NCI-H1092 (cell line): ENCODE results near the gene ABTB2.
"Not testable (repeated sequence)": the region's sequence is repeated elsewhere in the genome, so short reads cannot be mapped to it uniquely, and the experiment has no call there.

Experiments
- DNase-seq: peaks from one replicate; lab custom pipeline; 2025; lab: John Stamatoyannopoulos, UW

Gene ABTB2

DNA sequence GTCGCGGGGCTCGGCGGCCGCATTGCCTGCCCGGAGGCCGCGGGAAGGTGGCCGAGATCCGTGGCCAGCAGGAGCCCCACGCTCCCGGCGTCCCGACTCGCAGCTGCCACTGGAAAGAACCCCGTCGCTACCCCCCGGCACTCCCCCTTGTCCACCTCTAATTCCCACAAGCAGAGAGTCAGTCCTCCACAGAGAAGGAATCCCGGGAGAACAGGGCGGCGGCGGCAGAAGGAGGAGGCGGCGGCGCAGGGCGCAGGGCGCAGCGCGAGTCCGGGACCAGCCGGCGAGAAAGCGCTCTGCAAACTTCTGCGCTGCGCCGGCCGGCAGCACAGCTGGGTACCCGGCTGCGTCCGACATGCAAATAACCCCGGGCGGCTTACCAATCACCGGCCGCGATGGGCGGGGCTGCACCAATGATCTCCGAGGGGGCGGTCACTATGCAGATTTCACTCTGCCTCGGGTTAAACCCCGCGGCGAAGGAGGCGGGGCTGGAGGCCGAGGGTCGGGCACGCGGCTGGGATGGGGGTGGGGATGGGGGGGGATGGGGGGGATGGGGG lies at the start of gene ABTB2:
TSS of gene ABTB2 (minus strand) at position 310 of the 557 bp plus-strand sequence.
- peak; percentile 96 for DNase-seq

DNA sequence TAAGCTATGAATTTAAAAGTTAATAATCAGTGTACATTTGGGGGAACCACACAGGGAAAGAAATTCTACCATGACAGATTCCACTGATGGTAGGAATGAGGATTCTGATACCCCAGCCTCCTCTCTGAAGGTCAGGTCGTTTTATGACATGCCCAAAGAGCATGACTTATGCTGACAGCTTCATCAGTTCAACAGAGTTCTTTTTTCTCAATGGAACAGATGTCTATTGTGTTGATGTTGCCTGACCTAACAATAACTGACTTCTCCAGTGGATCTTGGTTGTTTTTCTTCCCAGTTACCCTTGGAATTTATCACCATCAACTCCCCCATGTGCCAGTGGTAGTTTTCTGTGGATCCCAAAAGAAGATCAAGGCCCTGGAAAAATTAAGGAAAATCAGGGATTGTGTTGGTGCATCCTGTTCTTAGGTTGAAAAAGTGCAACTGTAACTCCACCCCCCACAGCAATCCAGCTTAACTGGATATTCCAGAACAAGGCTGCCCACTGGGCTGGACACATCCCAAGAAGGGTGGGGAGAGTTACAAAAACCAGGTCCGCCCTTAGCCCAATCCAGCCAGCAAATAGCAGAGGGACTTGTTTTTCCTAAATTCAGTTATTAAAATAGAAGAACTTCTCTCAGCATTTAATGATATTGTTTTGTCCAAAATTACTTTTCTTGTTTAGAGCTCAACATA lies 49.5 kb upstream of the ABTB2 start:
- no peak for DNase-seq

DNA sequence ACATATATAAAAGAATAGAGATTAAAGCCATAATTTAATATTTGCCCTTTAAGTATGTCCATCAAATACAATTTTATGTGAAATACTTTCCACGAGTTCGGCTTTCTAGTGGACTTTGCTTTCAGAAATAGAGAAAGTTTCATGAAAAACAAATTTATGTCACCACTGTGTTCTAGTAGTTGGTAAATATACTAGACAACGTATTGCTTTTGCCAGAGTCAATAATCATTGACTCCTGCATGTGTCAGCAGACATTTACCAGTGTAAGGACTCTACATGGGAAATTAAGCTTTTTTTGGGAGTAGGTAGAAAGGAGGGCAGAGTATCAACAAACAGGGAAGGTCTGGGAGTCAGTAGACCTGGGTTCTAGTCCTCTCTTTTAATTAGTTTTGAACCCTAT lies 48.6 kb upstream of the ABTB2 start:
- no peak for DNase-seq

DNA sequence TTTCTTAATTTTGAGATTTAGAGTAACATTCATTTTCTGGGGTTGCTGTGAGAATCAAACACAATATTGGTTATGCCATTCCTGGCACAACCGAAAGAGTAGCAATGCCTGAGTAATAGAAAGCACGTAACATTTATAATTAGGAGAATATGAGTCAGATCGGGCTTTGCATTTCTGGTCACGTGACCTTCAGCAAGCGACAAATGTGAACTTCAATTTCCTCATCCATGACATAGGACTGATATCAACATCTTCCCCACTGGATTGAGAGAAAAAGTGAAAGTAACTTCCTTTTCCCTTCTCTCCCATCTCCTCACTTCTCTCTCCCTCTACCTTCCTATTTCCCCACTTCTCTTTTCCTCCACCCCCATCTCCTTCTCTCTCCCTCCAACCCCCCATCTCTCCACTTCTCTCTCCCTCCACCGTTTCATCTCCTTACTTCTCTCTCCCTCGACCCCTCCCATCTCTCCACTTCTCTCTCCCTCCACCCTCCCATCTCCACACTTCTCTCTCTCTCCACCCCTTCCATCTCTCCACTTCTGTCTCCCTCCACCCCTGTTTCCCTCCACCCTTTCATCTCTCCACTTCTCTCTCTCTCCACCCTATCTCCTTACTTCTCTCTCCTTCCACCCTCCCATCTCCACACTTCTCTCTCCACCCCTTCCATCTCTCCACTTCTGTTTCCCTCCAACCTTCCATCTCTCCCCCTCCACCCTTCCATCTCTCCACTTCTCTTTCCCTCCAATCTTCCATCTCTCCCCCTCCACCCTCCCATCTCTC lies 47.5 kb upstream of the ABTB2 start:
- DNase-seq, result no peak

DNA sequence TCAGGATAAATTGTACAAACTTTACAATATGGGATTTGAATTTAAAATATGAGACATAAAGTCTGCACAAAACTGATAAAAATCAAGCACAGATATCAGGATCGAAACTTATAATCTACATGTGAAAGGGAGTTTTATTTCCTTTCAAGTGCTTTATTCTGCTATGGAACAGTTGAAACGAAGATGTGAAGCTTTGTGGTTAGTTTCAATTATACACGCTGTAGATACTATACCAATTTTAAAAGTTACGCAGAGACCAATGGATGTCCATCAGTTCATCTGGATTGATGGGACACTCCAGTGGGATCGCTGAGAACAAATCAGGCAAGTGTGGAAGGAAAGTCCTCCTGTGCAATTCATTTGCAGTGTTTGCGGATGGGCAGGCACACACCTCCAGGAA lies 46.5 kb upstream of the ABTB2 start:
- no peak for DNase-seq

DNA sequence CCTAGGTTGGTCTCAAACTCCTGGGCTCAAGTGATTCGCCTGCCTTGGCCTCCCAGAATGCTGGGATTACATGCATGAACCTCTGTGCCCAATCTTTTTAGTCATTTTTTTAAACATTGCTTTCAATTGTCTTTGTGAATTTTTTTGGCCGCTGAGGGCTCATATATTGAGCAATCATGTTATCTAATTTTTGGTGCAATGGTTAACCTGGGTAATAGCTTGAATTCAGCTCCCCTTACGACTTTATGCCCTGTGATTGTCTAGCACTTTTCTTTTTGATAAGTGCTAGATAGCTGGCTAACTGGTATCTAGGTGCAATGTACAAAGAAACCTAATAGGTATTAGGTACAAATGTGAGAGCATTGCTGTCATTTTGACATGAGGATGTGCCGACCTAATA lies 45.6 kb upstream of the ABTB2 start:
- no peak for DNase-seq

DNA sequence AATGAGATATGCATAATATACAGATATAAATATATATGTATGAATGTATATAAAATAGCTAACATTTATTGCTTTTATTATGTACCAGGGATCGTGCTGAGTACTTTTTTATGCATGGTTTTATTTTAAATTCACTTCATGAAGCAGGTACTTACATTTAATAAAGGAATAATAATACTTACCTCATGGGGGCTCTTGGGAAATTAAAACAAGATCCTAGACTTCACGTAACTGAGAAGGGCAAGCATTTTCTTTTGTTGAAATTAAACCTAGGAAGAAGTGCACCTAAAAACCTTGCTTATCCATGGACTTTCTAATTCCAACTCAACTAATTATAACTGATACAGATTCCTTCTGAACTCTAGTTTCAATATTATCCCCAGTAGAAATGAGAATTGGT lies 40.0 kb upstream of the ABTB2 start:
- no peak for DNase-seq

DNA sequence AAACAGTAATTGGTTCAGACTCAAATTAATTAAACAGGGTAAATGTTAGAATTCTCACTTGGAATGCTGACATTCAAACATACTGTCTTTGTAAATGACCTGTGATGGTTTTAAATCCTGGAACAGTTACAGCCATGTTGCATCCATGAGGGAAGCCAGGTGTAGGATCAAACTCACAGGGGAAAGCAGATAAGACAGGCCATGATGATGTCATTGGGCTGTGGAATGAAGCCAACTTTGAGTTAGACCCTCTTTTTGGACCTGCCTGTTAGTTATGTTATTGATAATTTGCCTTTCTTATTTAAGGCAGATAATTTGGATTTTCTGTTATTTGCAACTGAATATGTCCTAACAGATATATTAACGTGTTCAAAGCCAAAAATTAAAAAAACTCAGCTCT lies 39.3 kb upstream of the ABTB2 start:
- no peak for DNase-seq

DNA sequence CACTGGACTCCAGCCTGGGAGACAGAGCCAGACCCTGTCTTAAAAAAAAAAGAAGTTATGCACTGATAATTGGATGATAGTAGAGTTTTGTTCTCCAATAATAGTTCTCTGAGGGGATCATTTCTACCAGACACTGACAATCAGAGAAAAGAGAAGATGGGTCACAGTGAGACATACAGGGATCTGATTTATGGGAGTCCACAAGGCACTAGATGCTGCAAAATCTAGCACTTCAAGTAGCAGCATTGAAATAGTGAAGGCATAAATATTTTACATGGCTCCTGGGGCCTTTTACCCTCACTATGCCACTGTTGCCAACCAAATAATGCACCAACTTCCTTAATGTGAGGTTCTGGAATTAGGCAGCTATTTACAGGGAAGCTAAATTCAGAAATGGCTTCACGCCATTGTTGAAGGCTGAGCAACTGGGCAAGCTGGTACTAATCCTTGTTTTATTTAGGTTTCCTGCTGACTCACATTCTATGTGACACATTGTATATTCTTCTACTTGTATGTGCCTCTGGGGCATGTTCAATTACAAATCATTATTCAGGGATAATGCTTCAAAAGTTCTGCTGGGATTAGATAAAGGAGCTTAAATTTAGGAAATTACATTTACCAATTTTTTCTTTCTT lies 38.2 kb upstream of the ABTB2 start:
- DNase-seq, result no peak

DNA sequence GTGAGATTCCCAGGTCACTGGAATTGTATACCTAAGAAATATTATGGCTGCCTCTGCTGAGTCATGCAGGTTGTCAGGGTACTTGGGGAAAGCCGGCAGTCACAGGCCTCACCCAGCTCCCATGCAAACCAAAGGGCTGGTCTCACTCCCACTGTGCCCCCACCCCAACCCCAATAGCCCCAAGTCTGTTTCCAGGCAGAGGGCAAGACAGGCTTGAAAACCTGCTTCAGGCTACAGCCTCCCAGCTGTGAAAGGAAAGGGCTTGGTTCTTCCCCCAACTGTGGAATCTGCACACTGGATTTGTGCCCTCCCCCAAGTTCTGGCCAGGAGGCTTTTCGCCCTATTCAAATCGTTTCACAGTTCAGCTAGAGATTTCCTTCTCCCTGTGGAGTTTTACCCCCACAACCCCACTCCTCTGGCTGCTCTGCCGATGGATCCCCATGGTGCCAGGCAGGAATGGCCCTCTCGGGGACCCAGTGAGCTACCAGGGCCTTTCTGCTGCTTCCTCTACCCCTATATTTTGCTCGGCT lies 37.0 kb upstream of the ABTB2 start:
- DNase-seq, result no peak

DNA sequence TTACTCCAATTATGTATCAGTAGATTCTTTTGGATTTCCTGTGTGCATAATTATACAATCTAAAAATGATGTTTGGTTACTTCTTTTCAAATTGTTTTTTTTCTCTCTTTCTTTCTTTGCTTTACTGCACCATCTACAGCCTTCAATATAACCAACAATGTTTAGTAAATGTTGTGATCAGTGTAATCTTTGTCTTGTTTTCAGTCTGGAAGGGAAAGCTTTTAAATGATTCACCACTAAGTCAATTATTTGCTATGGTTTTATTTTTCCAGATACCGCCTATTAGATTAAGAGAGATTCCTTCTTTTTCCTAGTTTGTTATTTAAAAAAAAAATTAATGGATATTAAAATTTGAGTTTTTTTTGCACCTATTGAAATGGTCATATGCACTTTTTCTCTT lies 29.8 kb upstream of the ABTB2 start:
- no peak for DNase-seq

DNA sequence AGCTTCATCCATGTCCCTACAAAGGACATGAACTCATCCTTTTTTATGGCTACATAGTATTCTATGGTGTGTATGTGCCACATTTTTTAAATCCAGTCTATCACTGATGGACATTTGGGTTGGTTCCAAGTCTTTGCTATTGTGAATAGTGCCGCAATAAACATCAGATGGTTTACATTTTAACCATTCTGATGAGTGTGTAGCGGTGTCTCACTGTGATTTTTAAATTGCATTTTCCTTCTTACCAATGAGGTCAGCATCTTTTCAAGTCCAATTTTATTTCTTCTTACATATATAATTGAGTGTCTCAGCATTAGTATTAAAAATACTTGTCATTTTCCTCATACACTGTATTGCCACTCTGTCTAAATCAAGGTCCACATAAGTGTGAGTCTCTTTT lies 28.5 kb upstream of the ABTB2 start:
- not testable (repeated sequence) for DNase-seq

DNA sequence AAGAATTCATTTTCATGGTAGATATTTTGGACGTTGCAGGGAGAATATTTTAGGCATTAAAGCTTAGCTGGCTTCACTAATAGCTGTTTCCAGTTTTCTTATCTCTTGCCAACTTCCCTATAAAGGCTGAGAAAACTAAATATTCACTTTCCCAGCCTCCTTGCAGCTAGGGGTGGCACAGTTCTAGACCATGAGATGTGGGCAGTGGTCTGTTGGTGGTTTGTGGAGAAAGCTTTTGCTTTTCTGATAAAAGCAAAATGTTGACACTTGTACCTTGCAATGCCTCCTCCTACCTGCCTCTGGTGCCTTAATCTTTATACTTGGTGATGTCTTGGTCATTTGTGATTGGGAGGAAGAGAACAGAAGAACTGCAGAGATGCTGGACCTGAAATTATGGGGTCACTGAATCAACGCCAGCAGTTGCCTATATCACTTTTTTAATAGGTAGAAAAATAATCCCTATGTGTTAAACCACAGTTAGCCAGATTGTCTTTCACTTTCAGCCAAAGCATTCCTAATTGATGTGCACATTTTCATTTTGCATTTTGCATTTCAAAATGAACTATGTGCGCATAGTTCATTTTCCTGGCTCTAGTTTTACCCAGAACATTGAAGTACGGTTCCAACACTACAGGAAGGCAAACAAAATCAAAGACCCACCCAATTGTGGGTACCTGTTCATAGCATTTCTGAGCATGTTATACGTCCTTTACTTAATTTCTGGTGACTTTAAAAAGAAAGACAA lies 24.9 kb upstream of the ABTB2 start:
- DNase-seq, result no peak

DNA sequence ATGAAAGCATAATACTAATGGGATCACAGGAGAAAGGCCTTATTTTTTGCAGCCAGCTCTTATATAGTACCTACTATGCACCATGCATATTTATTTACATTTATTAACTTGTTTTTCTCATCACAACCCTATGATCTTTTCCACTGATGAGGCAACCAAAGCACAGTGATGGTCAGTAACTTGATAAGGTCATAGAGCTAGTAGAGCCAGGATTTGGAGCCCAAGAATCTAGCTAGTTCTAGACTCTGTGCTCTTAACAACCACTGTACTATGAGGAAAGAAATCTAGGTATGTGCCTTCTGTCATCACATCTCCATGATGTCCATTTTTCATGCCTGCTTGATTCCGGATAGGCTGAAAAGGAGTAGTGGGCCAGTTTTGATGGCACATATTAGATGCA lies 24.0 kb upstream of the ABTB2 start:
- no peak for DNase-seq

DNA sequence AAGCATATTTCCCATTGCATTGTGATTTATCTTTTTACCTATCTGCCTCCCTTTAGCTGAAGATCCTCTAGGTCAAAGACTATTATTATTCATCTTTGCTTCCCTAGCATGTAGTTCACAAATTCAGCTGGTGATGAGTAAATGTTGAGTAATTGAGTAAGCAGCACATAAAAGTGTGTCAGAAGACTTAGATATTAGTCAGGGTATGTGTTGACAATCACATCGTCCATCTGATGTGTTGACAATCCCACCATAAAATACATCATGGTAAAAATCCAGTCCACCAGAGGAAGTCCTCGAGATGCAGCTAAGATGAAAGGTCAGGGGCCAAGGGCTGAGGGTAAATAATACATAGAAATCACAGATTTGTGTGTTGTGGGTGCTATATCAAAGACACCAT lies 22.9 kb upstream of the ABTB2 start:
- no peak for DNase-seq

DNA sequence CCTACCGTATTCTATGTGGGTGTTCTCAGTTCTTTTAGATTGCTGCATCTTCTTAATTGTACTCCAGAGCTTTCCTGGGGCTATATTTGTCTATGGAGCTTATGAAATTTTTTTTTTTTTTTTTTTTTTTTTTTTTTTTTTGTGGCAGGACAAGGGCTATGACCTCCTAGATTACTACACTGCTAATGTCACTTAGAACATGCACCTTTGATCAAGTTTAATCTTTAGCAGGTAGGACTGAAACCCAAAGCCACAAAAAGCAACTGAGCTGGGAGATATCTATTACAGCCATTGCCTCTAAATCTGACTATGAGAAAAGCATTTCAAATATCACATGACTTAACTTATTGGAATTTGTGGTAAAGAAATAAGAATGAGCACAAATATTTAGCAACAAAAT lies 21.7 kb upstream of the ABTB2 start:
- no peak for DNase-seq

DNA sequence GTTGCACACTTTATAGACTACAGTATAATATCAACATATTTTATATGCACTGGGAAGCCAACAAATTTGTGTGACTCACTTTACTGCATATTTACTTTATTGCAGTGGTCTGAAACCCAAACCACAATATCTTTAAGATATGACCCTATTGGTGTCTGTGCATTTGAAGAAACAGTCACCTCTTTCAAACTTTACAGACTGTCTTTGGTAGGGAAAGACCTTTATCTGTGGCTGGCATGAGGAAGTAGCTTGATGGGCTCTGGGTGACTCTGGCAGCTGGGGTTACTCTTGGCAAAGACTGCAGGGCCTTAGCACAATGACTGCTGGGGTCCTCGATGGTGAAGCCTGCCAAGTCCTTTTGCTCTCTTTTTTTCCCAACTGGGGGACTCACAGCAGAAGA lies 21.3 kb upstream of the ABTB2 start:
- DNase-seq, result no peak

DNA sequence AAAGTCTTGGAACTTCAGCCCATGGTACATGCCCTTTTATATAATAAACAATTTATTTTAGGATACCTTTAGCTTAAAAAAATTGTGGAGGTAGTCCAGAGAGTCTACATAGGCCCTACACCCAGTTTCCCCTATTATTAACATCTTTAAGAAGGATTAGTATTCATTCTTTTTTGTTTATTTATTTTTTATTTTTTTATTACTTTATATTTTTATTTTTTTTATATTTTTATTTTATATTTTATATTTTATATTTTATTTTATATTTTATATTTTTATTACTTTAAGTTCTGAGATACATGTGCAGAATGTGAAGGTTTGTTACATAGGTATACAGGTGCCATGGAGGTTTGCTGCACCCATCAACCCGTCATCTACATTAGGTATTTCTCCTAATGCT lies 15.9 kb upstream of the ABTB2 start:
- DNase-seq, result no peak

DNA sequence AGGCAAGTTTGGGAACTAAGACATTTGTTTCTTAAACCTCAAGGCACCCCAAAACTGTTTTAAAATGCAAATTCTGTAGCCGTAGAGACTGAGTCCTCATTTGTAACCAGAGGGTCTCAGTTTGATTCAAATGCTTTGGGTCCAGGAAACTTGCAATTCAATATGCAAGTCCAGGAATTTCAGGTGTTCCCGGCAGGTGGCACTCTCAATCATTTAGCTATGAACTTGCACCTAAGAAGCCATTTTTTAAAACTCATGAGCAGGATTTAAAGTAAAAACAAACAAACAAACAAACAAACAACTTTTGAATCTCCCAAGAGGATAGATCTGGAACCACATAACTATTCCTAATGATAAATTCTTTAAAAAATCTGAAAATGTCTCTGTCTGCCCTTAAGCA lies 8.7 kb upstream of the ABTB2 start:
- DNase-seq, result peak; percentile 29

DNA sequence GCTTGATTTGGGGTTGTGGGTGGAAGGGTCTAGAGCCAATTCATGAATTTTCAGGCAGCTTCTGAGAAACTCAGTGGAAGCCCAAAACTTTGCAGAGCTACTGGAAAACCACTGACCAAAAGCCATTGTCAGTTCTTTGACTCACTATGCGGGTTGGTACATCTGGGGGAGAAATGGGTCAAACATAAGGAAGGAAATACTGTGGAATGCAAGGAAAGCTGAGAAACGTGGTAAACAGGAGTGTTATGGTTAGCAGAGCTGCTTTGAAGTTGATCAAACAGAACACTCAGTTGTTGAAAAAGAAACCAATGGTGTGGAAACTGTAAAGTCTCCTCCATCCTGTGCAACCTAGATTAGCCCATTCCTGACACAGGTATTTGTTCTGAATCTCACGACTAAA lies 6.3 kb upstream of the ABTB2 start:
- no peak for DNase-seq

DNA sequence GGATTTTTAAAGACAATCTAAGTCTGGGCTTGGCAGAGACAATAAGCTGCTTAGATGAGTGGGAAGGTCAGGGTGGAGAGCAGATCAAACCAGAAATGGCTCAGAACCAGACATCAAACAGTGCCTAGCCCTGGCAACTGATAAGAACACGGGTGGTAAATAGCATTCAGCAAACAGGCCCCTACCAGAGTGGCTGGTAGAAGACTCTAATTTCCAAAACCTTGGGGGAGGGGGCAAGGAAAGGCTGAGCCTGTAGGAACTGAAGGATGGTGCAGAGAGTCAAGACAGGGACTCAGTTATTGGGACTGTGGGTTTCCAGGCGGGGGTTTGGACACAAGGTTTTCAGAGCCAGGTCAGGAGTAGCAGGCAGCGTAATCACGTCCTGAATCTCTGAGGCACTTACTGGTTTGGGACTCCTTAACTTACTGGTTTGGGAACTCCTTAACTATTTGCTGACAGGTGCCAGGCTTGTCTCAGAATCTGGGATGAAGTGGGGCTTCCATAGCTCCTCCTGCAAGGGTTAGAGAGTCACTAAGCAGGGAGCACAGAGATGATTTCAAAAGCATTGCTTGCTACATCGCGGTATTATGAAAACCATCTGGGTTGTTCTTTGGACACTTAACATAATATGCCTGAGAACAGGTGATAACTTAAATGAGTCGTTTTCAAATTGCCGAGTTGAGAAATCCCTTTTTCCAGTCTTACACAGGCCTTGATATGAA lies 5.7 kb upstream of the ABTB2 start:
- DNase-seq, result no peak
